SJSA1 (cell line): ENCODE results near the gene PABPN1. TPM values are rescaled to one million over a fixed set of nuclear protein-coding genes. Genes with fewer than 3 reads are reported as not detected.

Experiments used
- DNase-seq, 2 experiments: peaks; one replicate each; pipeline ENCODE4 v3.0.0-alpha.2; 2015 to 2020; ENCODE audit warnings: low spot score in 2 of 2, low read depth in 1 of 2
- H3K27ac ChIP-seq: fragments of 250-450 bp; sonication (Bioruptor Pico); 2 replicates; pipeline ENCODE4 v1.5.1; 2020; ENCODE audit warnings: mild to moderate bottlenecking, moderate library complexity
- H3K27me3 ChIP-seq: fragments of 250-450 bp; sonication (Bioruptor Pico); replicated peaks from 2 replicates; pipeline ENCODE4 v1.5.1; 2020; ENCODE audit warnings: mild to moderate bottlenecking, moderate library complexity
- H3K36me3 ChIP-seq: fragments of 250-450 bp; sonication (Bioruptor Pico); 2 replicates; pipeline ENCODE4 v1.5.1; 2020; ENCODE audit warnings: mild to moderate bottlenecking
- H3K4me1 ChIP-seq: fragments of 250-450 bp; sonication (Bioruptor Pico); replicated peaks from 2 replicates; pipeline ENCODE4 v1.6.1; 2021; ENCODE audit warnings: mild to moderate bottlenecking
- H3K4me3 ChIP-seq: fragments of 250-450 bp; sonication (Bioruptor Pico); 2 replicates; pipeline ENCODE4 v1.5.1; 2020; ENCODE audit warnings: mild to moderate bottlenecking
- H3K9me3 ChIP-seq: fragments of 250-450 bp; sonication (Bioruptor Pico); replicated peaks from 2 replicates; pipeline ENCODE4 v1.5.1; 2020; ENCODE audit warnings: mild to moderate bottlenecking
- total RNA-seq: library from RNA; depleted of rRNA; stranded (reverse); fragments of >200 nt; shearing (Covaris generic); gene quantifications from 2 replicates; pipeline ENCODE4 v1.2.3, GENCODE V29; 2014; rRNA removed

PABPN1 gene
- total RNA-seq, 1 experiment from 2014 or later, result 93.4 TPM

GRCh38 chr14:23364164-23365035, 43.1 kb downstream of the PABPN1 start:
- Histone ChIP-seq H3K36me3 (no peaks in the 10 kb centered on the region), H3K4me1 (no peaks in the 10 kb centered on the region), H3K27ac (no peak overlapping the region), H3K9me3 (no peaks in the 10 kb centered on the region), H3K4me3 (no peak overlapping the region), H3K27me3 (peaks cover 51% of the 10 kb centered on the region)
- DNase-seq, result no peak

GRCh38 chr14:23365036-23365731, 43.9 kb downstream of the PABPN1 start, which contains the start of gene EFS:
Gene EFS, minus strand, starts transcription at chr14:23365172. Its CDS starts 147 bp downstream, at chr14:23365025.
- H3K27ac ChIP-seq, result no peak within 1 kb of the TSS
- no peak for DNase-seq

GRCh38 chr14:23365732-23366425, 44.6 kb downstream of the PABPN1 start:
- no peak overlapping the region for H3K4me3 ChIP-seq
- H3K9me3 ChIP-seq, result no peaks in the 10 kb centered on the region
- H3K36me3 ChIP-seq, result no peaks in the 10 kb centered on the region
- H3K27me3 ChIP-seq, result peaks cover 51% of the 10 kb centered on the region
- DNase-seq, result no peak
- no peak overlapping the region for H3K27ac ChIP-seq
- no peaks in the 10 kb centered on the region for H3K4me1 ChIP-seq

More at GRCh38 chr14:23365036-23365731, 43.9 kb downstream of the PABPN1 start, which contains the start of gene EFS:
- Histone ChIP-seq H3K36me3 (no peaks in the 10 kb centered on the region), H3K4me3 (no peak within 1 kb of the TSS), H3K4me1 (no peaks in the 10 kb centered on the region), H3K9me3 (no peaks in the 10 kb centered on the region), H3K27me3 (peaks cover 51% of the 10 kb centered on the region)

DNA sequence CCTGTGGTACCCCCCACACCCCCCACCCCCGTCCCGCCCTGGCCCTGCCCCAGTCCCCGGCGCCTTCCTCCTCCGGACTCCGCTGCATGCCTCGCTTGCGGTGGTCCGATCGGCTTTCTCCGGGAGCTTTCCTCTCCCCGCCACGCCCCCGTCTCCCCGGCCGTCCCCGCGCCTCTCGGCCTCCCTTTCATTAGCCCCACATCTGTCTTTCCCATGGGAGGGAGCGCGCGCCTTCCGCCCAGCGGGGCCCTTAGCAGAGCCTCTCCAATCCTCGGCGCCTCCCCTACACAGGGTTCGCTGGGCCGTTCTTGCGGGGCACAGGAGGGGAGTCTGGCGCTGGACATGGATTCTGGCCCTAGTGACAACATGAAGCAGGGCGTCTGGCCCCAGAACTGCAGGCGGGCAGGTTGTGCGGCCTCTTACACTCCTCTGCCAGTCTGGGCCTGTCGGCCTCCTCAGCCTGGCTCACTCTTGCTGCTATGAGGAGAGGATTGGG, 45.2 kb downstream of the PABPN1 start:
- no peak overlapping the region for H3K27ac ChIP-seq
- DNase-seq, result peak in 1 of 2 experiments; percentile 38

DNA sequence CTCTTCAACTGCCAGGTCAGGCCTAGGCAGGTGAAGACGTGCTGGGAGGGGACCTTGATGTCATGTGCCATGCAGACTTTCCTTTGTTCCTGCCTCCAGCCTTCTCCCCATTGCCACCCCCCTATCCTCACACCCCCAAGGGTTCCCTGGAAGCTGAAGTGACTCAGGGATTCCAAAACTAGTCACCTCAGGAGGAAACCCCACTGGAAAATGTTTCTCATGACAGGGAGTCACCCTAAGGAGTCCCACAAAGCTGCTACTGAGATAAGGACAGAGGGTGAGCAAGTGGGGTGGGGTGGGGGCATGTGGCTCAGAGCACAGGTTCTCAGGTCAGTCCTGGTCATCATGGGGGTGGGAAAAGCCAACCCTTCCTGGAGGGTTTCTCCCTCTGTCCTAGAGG, 49.0 kb downstream of the PABPN1 start:
- no peak overlapping the region for H3K27ac ChIP-seq
- H3K4me3 ChIP-seq, result no peak overlapping the region
- H3K36me3 ChIP-seq, result no peaks in the 10 kb centered on the region
- peaks cover 27% of the 10 kb centered on the region for H3K27me3 ChIP-seq
- H3K4me1 ChIP-seq, result no peaks in the 10 kb centered on the region
- no peaks in the 10 kb centered on the region for H3K9me3 ChIP-seq
- no peak for DNase-seq

More for the DNA sequence above, 45.2 kb downstream of the PABPN1 start:
- H3K4me3 ChIP-seq, result no peak overlapping the region
- H3K4me1 ChIP-seq, result no peaks in the 10 kb centered on the region
- no peaks in the 10 kb centered on the region for H3K36me3 ChIP-seq
- peaks cover 51% of the 10 kb centered on the region for H3K27me3 ChIP-seq
- H3K9me3 ChIP-seq, result no peaks in the 10 kb centered on the region

GRCh38 chr14:23371865-23372264, 50.6 kb downstream of the PABPN1 start:
- Histone ChIP-seq H3K27ac (no peak overlapping the region), H3K36me3 (no peaks in the 10 kb centered on the region), H3K9me3 (no peaks in the 10 kb centered on the region), H3K4me3 (no peak overlapping the region), H3K27me3 (peaks cover 15% of the 10 kb centered on the region), H3K4me1 (no peaks in the 10 kb centered on the region)
- no peak for DNase-seq

- H3K9me3 ChIP-seq, result no peaks in the 10 kb centered on the region
- H3K4me1 ChIP-seq, result no peaks in the 10 kb centered on the region
- no peak within 1 kb of the TSS for H3K27ac ChIP-seq
- H3K4me3 ChIP-seq, result no peak within 1 kb of the TSS
- H3K27me3 ChIP-seq, result peaks cover 12% of the 10 kb centered on the region
- no peak for DNase-seq
- H3K36me3 ChIP-seq, result no peaks in the 10 kb centered on the region
Observed at GRCh38 chr14:23372509-23372908, 51.3 kb downstream of the PABPN1 start, which contains the start of gene IL25. Gene IL25, plus strand, starts transcription at chr14:23372809.

- peaks cover 9% of the 10 kb centered on the region for H3K27me3 ChIP-seq
- no peak for DNase-seq
- H3K9me3 ChIP-seq, result no peaks in the 10 kb centered on the region
- H3K4me3 ChIP-seq, result no peak overlapping the region
- H3K27ac ChIP-seq, result no peak overlapping the region
- H3K36me3 ChIP-seq, result no peaks in the 10 kb centered on the region
- no peaks in the 10 kb centered on the region for H3K4me1 ChIP-seq
Observed at GRCh38 chr14:23373041-23373440, 51.8 kb downstream of the PABPN1 start.

Other genes with a start within 250 kb of the PABPN1 start
- 34.1 and 68.2 TPM in 2 replicates for gene ACIN1, start 226.3 kb upstream of the PABPN1 start, total RNA-seq
- gene C14orf119, start 226.0 kb upstream of the PABPN1 start, total RNA-seq, result 33.1 and 37.9 TPM in 2 replicates
- gene CIROP, start 216.5 kb upstream of the PABPN1 start, total RNA-seq, result not detected in 2 replicates
- gene CEBPE, start 202.2 kb upstream of the PABPN1 start, total RNA-seq, result not detected in 2 replicates
- 0.45 TPM in 1 of 2 replicates, not detected in the other for gene SLC7A8, start 137.8 kb upstream of the PABPN1 start, total RNA-seq
- gene RNF212B, start 83.5 kb upstream of the PABPN1 start, total RNA-seq, result not detected in 2 replicates
- gene HOMEZ, start 35.3 kb upstream of the PABPN1 start, total RNA-seq, result 4.9 and 6.1 TPM in 2 replicates
- 1.2 and 2.1 TPM in 2 replicates for gene PPP1R3E, start 18.6 kb upstream of the PABPN1 start, total RNA-seq
- gene BCL2L2, start 14.6 kb upstream of the PABPN1 start, total RNA-seq, result 17.4 and 18.0 TPM in 2 replicates
- gene SLC22A17, start 31.4 kb downstream of the PABPN1 start, total RNA-seq, result 1.7 and 3.2 TPM in 2 replicates
- gene EFS, start 43.7 kb downstream of the PABPN1 start, total RNA-seq, result not detected in 2 replicates
- not detected in 2 replicates for gene IL25, start 51.4 kb downstream of the PABPN1 start, total RNA-seq
- not detected in 2 replicates for gene CMTM5, start 55.6 kb downstream of the PABPN1 start, total RNA-seq
- not detected in 2 replicates for gene MYH6, start 86.8 kb downstream of the PABPN1 start, total RNA-seq
- not detected in 2 replicates for gene MYH7, start 114.2 kb downstream of the PABPN1 start, total RNA-seq
- 51.6 and 53.1 TPM in 2 replicates for gene NGDN, start 148.2 kb downstream of the PABPN1 start, total RNA-seq
- not detected in 2 replicates for gene ZFHX2, start 230.3 kb downstream of the PABPN1 start, total RNA-seq
- gene THTPA, start 234.8 kb downstream of the PABPN1 start, total RNA-seq, result 5.0 TPM in 2 replicates
- 0.74 and 1.1 TPM in 2 replicates for gene AP1G2, start 246.3 kb downstream of the PABPN1 start, total RNA-seq